K562 (cell line): ENCODE measurements around the gene MAPKAPK2. TPM values are rescaled to one million over a fixed set of nuclear protein-coding genes. Genes with fewer than 3 reads are reported as not detected.

Experiments used
- ADNP ChIP-seq: fragments of 200-800 bp; sonication (Bioruptor generic); IDR thresholded peaks from 2 replicates; pipeline ENCODE4 v1.6.1; 2016; ENCODE audit warnings: missing genetic modification characterization, missing compliant biosample characterization
- COPS2 ChIP-seq: fragments of 450-650 bp; conservative IDR thresholded peaks from 2 replicates; pipeline ENCODE4 v1.6.1; 2016; ENCODE audit warnings: mild to moderate bottlenecking, moderate library complexity
- EP300 ChIP-seq: IDR thresholded peaks from 2 replicates; pipeline ENCODE4 v1.6.1; 2012; ENCODE audit warnings: low read length, improper control_type of control experiment
- NUFIP1 ChIP-seq: fragments of 450-650 bp; IDR thresholded peaks from 2 replicates; pipeline ENCODE4 v1.6.1; 2018; ENCODE audit not compliant: partially characterized antibody
- RAD51 ChIP-seq: fragments of 450-650 bp; IDR thresholded peaks from 2 replicates; pipeline ENCODE4 v1.7.1; 2016; ENCODE audit warnings: low read depth, mild to moderate bottlenecking, borderline replicate concordance
- SMAD1 ChIP-seq: fragments of 150-350 bp; IDR thresholded peaks from 2 replicates; pipeline ENCODE4 v1.6.1; 2014; ENCODE audit warnings: low read length, low read depth; ENCODE audit not compliant: partially characterized antibody
- SOX6 ChIP-seq: fragments of 450-650 bp; IDR thresholded peaks from 2 replicates; pipeline ENCODE4 v1.6.1; 2014; ENCODE audit warnings: mild to moderate bottlenecking
- SRSF1 ChIP-seq: fragments of 200-400 bp; formaldehyde crosslinking; IDR thresholded peaks from 2 replicates; pipeline ENCODE4 v1.6.1; 2017; ENCODE audit warnings: mild to moderate bottlenecking, low read depth, low read length, moderate library complexity
- TOE1 ChIP-seq, 2 experiments: fragments of 450-650 bp in 1 of 2; sonication (generic) in 1 of 2; formaldehyde crosslinking in 1 of 2; IDR thresholded peaks; 2 replicates each; pipeline versions ENCODE4 v1.7.1 to v1.8.0; 2016 to 2022; ENCODE audit warnings: borderline replicate concordance in 2 of 2, mild to moderate bottlenecking in 2 of 2, antibody characterized with exemption in 1 of 2, inconsistent platforms in 1 of 2, low read depth in 1 of 2, missing genetic modification reagents in 1 of 2, moderate library complexity in 1 of 2
- ZNF197 ChIP-seq: fragments of 200-800 bp; sonication (Bioruptor generic); IDR thresholded peaks from 2 replicates; pipeline ENCODE4 v1.6.1; 2016; ENCODE audit warnings: low read depth, missing genetic modification characterization, missing compliant biosample characterization
- ZNF384 ChIP-seq: IDR thresholded peaks from 2 replicates; pipeline ENCODE4 v1.6.1; 2012; ENCODE audit warnings: low read depth, low read length, improper control_type of control experiment
- ZNF444 ChIP-seq: fragments of 250-450 bp; sonication (Bioruptor Pico); IDR thresholded peaks from 2 replicates; pipeline ENCODE4 v1.4.0; 2020; ENCODE audit warnings: mild to moderate bottlenecking, moderate library complexity
- ZNF551 ChIP-seq: fragments of 250-450 bp; sonication (Bioruptor Pico); IDR thresholded peaks from 2 replicates; pipeline ENCODE4 v1.5.0; 2021; ENCODE audit warnings: mild to moderate bottlenecking, moderate library complexity
- ZNF561 ChIP-seq: fragments of 450-650 bp; formaldehyde crosslinking; conservative IDR thresholded peaks from 2 replicates; pipeline ENCODE4 v1.4.0; 2020; ENCODE audit warnings: mild to moderate bottlenecking, moderate library complexity
- polyA plus RNA-seq, 8 experiments: library from polyadenylated mRNA; depleted of rRNA in 4 of 8; stranded (reverse) in 5 of 8; unstranded in 3 of 8; fragments of >200 nt; fragmentation: Nextera tagmentation in 2 of 8; fragmentation: Illumina TruSeq in 1 of 8; extraction: Ambion mirVana in 2 of 8; extraction: Trizol in 1 of 8; gene quantifications; 2 replicates each; pipeline versions ENCODE4 v1.2.1 to v1.2.3, GENCODE V29; 2011 to 2014; ENCODE audit warnings: inconsistent platforms in 1 of 8, missing spikeins in 1 of 8
- total RNA-seq, 7 experiments: library from RNA; depleted of rRNA in 6 of 7; stranded (reverse); fragments of >200 nt in 6 of 7; fragmentation: Illumina TruSeq in 2 of 7; extraction: Trizol in 2 of 7; gene quantifications; 2 replicates each; pipeline versions ENCODE4 v1.2.1 to v1.2.3, GENCODE V29; 2011 to 2021; ENCODE audit warnings: low replicate concordance in 1 of 7
- TF ChIP-seq, protein P1 (sequence below): sonication (generic); formaldehyde crosslinking; IDR thresholded peaks from 2 replicates; pipeline ENCODE4 v1.8.0; 2022; ENCODE audit warnings: mild to moderate bottlenecking, missing genetic modification reagents
- TF ChIP-seq, protein P2 (sequence below), 2 experiments: fragments of 450-650 bp; IDR thresholded peaks; 2 replicates each; pipeline ENCODE4 v1.6.1; 2016
- TF ChIP-seq, protein P3 (sequence below): fragments of 250-450 bp; sonication (Bioruptor Pico); IDR thresholded peaks from 2 replicates; pipeline ENCODE4 v1.6.1; 2021; ENCODE audit warnings: mild to moderate bottlenecking
- TF ChIP-seq, protein P4 (sequence below): sonication (generic); formaldehyde crosslinking; IDR thresholded peaks from 2 replicates; pipeline ENCODE4 v1.8.0; 2022; ENCODE audit warnings: missing genetic modification reagents, mild to moderate bottlenecking, moderate library complexity, borderline replicate concordance

Gene MAPKAPK2
- total and polyA plus RNA-seq, 9 of the 15 experiments (the other 6 are each of a cell fraction or from before 2014, with no cell fraction given): 0.63 to 94.2 (median 52.1) TPM

DNA sequence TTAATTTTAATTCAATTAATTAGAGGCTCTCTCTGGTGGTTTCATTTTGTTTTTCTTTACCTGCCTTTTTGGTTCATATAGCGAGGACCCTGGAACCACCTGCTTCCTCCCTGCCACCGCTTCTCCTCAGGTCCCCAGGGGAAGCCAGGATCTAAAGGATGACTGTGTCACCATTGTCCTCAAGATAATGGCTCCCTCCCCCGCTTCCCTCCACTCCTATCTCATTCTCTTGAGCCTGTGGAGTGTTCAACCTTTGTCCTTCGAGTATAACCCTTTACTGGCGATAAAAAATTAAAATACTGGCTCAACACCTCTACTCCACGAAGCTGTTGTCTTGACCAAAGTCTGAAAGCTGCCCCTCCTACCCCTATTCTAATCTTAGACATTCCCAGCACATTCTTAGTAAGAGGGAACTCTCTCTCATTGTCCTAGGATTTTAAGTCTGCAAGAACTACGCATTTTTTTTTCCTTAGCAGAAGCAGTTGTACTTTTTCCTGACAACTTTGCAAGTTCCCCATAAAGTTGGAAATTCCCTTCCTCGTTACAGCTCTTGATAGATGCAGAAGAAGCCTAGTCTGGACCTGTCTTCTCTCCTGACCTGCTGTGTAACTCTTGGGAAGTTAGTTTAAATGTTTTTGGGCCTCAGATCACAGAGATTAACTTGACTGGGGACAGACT is 12.6 kb upstream of the MAPKAPK2 start (continued):
- TF ChIP-seq, protein P1, sequence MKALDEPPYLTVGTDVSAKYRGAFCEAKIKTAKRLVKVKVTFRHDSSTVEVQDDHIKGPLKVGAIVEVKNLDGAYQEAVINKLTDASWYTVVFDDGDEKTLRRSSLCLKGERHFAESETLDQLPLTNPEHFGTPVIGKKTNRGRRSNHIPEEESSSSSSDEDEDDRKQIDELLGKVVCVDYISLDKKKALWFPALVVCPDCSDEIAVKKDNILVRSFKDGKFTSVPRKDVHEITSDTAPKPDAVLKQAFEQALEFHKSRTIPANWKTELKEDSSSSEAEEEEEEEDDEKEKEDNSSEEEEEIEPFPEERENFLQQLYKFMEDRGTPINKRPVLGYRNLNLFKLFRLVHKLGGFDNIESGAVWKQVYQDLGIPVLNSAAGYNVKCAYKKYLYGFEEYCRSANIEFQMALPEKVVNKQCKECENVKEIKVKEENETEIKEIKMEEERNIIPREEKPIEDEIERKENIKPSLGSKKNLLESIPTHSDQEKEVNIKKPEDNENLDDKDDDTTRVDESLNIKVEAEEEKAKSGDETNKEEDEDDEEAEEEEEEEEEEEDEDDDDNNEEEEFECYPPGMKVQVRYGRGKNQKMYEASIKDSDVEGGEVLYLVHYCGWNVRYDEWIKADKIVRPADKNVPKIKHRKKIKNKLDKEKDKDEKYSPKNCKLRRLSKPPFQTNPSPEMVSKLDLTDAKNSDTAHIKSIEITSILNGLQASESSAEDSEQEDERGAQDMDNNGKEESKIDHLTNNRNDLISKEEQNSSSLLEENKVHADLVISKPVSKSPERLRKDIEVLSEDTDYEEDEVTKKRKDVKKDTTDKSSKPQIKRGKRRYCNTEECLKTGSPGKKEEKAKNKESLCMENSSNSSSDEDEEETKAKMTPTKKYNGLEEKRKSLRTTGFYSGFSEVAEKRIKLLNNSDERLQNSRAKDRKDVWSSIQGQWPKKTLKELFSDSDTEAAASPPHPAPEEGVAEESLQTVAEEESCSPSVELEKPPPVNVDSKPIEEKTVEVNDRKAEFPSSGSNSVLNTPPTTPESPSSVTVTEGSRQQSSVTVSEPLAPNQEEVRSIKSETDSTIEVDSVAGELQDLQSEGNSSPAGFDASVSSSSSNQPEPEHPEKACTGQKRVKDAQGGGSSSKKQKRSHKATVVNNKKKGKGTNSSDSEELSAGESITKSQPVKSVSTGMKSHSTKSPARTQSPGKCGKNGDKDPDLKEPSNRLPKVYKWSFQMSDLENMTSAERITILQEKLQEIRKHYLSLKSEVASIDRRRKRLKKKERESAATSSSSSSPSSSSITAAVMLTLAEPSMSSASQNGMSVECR (CRISPR knock-in tag): no peak; the same call in 1 of the 2 replicates
- no peak for TF ChIP-seq ZNF197 (CRISPR knock-in tag)
- peak; percentile 100 for TF ChIP-seq SOX6
- no peak for TF ChIP-seq ADNP (tag)
- TF ChIP-seq ZNF384: no peak
- TF ChIP-seq, protein P2, sequence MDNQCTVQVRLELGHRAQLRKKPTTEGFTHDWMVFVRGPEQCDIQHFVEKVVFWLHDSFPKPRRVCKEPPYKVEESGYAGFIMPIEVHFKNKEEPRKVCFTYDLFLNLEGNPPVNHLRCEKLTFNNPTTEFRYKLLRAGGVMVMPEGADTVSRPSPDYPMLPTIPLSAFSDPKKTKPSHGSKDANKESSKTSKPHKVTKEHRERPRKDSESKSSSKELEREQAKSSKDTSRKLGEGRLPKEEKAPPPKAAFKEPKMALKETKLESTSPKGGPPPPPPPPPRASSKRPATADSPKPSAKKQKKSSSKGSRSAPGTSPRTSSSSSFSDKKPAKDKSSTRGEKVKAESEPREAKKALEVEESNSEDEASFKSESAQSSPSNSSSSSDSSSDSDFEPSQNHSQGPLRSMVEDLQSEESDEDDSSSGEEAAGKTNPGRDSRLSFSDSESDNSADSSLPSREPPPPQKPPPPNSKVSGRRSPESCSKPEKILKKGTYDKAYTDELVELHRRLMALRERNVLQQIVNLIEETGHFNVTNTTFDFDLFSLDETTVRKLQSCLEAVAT (IDR thresholded peaks at IDR 0.05): 0 out of 4 replicates have a peak, but pooled peaks of 1 of the 2 experiments have one; percentile 22
- TF ChIP-seq COPS2: no peak
- TF ChIP-seq, protein P3, sequence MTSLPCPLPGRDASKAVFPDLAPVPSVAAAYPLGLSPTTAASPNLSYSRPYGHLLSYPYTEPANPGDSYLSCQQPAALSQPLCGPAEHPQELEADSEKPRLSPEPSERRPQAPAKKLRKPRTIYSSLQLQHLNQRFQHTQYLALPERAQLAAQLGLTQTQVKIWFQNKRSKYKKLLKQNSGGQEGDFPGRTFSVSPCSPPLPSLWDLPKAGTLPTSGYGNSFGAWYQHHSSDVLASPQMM: no peak
- TF ChIP-seq SRSF1: no peak
- no peak for TF ChIP-seq ZNF561 (CRISPR knock-in tag)
- peak; percentile 87 for TF ChIP-seq EP300
- no peak for TF ChIP-seq ZNF444 (CRISPR knock-in tag)
- TF ChIP-seq NUFIP1: no peak
- TF ChIP-seq, protein P4, sequence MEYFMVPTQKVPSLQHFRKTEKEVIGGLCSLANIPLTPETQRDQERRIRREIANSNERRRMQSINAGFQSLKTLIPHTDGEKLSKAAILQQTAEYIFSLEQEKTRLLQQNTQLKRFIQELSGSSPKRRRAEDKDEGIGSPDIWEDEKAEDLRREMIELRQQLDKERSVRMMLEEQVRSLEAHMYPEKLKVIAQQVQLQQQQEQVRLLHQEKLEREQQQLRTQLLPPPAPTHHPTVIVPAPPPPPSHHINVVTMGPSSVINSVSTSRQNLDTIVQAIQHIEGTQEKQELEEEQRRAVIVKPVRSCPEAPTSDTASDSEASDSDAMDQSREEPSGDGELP (CRISPR knock-in tag): no peak
- TF ChIP-seq TOE1 (IDR thresholded peaks at IDR 0.05; ENCODE audit: borderline replicate concordance): no peak
- TF ChIP-seq TOE1 (CRISPR knock-in tag; IDR thresholded peaks at IDR 0.05; ENCODE audit: borderline replicate concordance, low read depth): no peak
- TF ChIP-seq ZNF551 (CRISPR knock-in tag): no peak
- TF ChIP-seq RAD51: peak; percentile 24; the same call in 1 of the 2 replicates
- peak; percentile 25 for TF ChIP-seq SMAD1
